ENCODE results near the gene ANKRD10. TPM values are rescaled to one million over a fixed set of nuclear protein-coding genes. Genes with fewer than 3 reads are reported as not detected.
A peak's percentile ranks its signal among the peaks of the same experiment; 100 is the strongest.
"Not testable (repeated sequence)": the region's sequence is repeated elsewhere in the genome, so short reads cannot be mapped to it uniquely, and the experiment has no call there.

Gene ANKRD10
- total RNA-seq, 1 experiment from 2014 or later: 132 TPM

GRCh38 chr13:110957931-110958330, 43.1 kb upstream of the ANKRD10 start:
- Mint-ChIP-seq H3K27me3 (ENCODE audit: insufficient read depth, unreplicated experiment) (no peaks in the 10 kb centered on the region), H3K36me3 (ENCODE audit: insufficient read depth, unreplicated experiment) (peaks cover 6% of the 10 kb centered on the region), H3K4me1 (ENCODE audit: low read depth, unreplicated experiment) (peaks cover 5% of the 10 kb centered on the region), H3K27ac (ENCODE audit: unreplicated experiment) (no peak overlapping the region), H3K9me3 (ENCODE audit: unreplicated experiment) (peaks cover 11% of the 10 kb centered on the region), H3K4me3 (ENCODE audit: unreplicated experiment) (no peak overlapping the region)
- ChIA-PET POLR2A (no interaction called here), CTCF (no interaction called here)
- intact Hi-C loops (cut with micrococcal nuclease; ENCODE audit: unreplicated experiment): no loop called here
- no TSS peak for BruUV-seq (replicated peaks)
- no peak for TF ChIP-seq CTCF (IDR thresholded peaks at IDR 0.05; ENCODE audit: insufficient read depth in 1 of 2, low read depth in 1 of 2, low read length in 1 of 2, severe bottlenecking in 1 of 2, unreplicated experiment in 1 of 2)
- DNase-seq: no peak
- H3K36me3 ChIP-seq (ENCODE audit: control insufficient read depth, insufficient read depth, low read length): no peaks in the 10 kb centered on the region
- H3K27me3 ChIP-seq (replicated peaks; ENCODE audit: control insufficient read depth, insufficient read depth, low read length): no peaks in the 10 kb centered on the region
- no peaks in the 10 kb centered on the region for H3K4me1 ChIP-seq
- H3K9me3 ChIP-seq: peaks cover 18% of the 10 kb centered on the region
- H3K4me3 ChIP-seq (ENCODE audit: low read depth, low read length): no peak overlapping the region

GRCh38 chr13:110957181-110957884, 42.5 kb upstream of the ANKRD10 start:
- H3K27ac Mint-ChIP-seq (ENCODE audit: unreplicated experiment): no peak overlapping the region
- POLR2A ChIA-PET: no interaction called here
- BruUV-seq (replicated peaks): no TSS peak

GRCh38 chr13:110956216-110956615, 41.3 kb upstream of the ANKRD10 start:
- H3K27me3 Mint-ChIP-seq (ENCODE audit: insufficient read depth, unreplicated experiment); H3K4me3 ChIP-seq (ENCODE audit: low read depth, low read length); H3K4me1 Mint-ChIP-seq (ENCODE audit: low read depth, unreplicated experiment); H3K36me3 ChIP-seq (ENCODE audit: control insufficient read depth, insufficient read depth, low read length); H3K4me3 Mint-ChIP-seq (ENCODE audit: unreplicated experiment); POLR2A ChIA-PET; DNase-seq; H3K36me3 Mint-ChIP-seq (ENCODE audit: insufficient read depth, unreplicated experiment); BruUV-seq (replicated peaks); H3K4me1 ChIP-seq; H3K27ac Mint-ChIP-seq (ENCODE audit: unreplicated experiment); CTCF ChIA-PET; H3K27me3 ChIP-seq (replicated peaks; ENCODE audit: control insufficient read depth, insufficient read depth, low read length); intact Hi-C loops (cut with micrococcal nuclease; ENCODE audit: unreplicated experiment): not testable (repeated sequence)
- H3K9me3 Mint-ChIP-seq (ENCODE audit: unreplicated experiment): peaks cover 11% of the 10 kb centered on the region
- peaks cover 18% of the 10 kb centered on the region for H3K9me3 ChIP-seq

More at GRCh38 chr13:110957181-110957884, 42.5 kb upstream of the ANKRD10 start:
- Histone ChIP-seq H3K4me3 (ENCODE audit: low read depth, low read length) (no peak overlapping the region), H3K36me3 (ENCODE audit: control insufficient read depth, insufficient read depth, low read length) (no peaks in the 10 kb centered on the region), H3K9me3 (peaks cover 18% of the 10 kb centered on the region), H3K27me3 (replicated peaks; ENCODE audit: control insufficient read depth, insufficient read depth, low read length) (no peaks in the 10 kb centered on the region), H3K4me1 (no peaks in the 10 kb centered on the region)
- peaks cover 11% of the 10 kb centered on the region for H3K9me3 Mint-ChIP-seq (ENCODE audit: unreplicated experiment)
- no peak for DNase-seq
- H3K27me3 Mint-ChIP-seq (ENCODE audit: insufficient read depth, unreplicated experiment): no peaks in the 10 kb centered on the region
- TF ChIP-seq CTCF (IDR thresholded peaks at IDR 0.05; ENCODE audit: insufficient read depth in 1 of 2, low read depth in 1 of 2, low read length in 1 of 2, severe bottlenecking in 1 of 2, unreplicated experiment in 1 of 2): no peak
- CTCF ChIA-PET: no interaction called here
- peaks cover 6% of the 10 kb centered on the region for H3K36me3 Mint-ChIP-seq (ENCODE audit: insufficient read depth, unreplicated experiment)
- no peak overlapping the region for H3K4me3 Mint-ChIP-seq (ENCODE audit: unreplicated experiment)
- peaks cover 5% of the 10 kb centered on the region for H3K4me1 Mint-ChIP-seq (ENCODE audit: low read depth, unreplicated experiment)
- intact Hi-C loops (cut with micrococcal nuclease; ENCODE audit: unreplicated experiment): no loop called here

- POLR2A ChIA-PET; H3K4me3 ChIP-seq (ENCODE audit: low read depth, low read length); H3K4me1 ChIP-seq; CTCF ChIA-PET; DNase-seq; intact Hi-C loops (cut with micrococcal nuclease; ENCODE audit: unreplicated experiment); H3K4me1 Mint-ChIP-seq (ENCODE audit: low read depth, unreplicated experiment); H3K36me3 Mint-ChIP-seq (ENCODE audit: insufficient read depth, unreplicated experiment); H3K4me3 Mint-ChIP-seq (ENCODE audit: unreplicated experiment); H3K27me3 ChIP-seq (replicated peaks; ENCODE audit: control insufficient read depth, insufficient read depth, low read length); H3K27me3 Mint-ChIP-seq (ENCODE audit: insufficient read depth, unreplicated experiment); BruUV-seq (replicated peaks); H3K36me3 ChIP-seq (ENCODE audit: control insufficient read depth, insufficient read depth, low read length): not testable (repeated sequence)
- H3K9me3 Mint-ChIP-seq (ENCODE audit: unreplicated experiment): peaks cover 11% of the 10 kb centered on the region
- H3K9me3 ChIP-seq: peaks cover 18% of the 10 kb centered on the region
- H3K27ac Mint-ChIP-seq (ENCODE audit: unreplicated experiment): peak overlapping the region; percentile 59
These were observed 40.7 kb upstream of the ANKRD10 start for GRCh38 chr13:110955608-110956007.

- H3K36me3 Mint-ChIP-seq (ENCODE audit: insufficient read depth, unreplicated experiment); H3K4me1 Mint-ChIP-seq (ENCODE audit: low read depth, unreplicated experiment); BruUV-seq (replicated peaks); H3K27me3 Mint-ChIP-seq (ENCODE audit: insufficient read depth, unreplicated experiment); H3K4me1 ChIP-seq; intact Hi-C loops (cut with micrococcal nuclease; ENCODE audit: unreplicated experiment); H3K36me3 ChIP-seq (ENCODE audit: control insufficient read depth, insufficient read depth, low read length); H3K4me3 ChIP-seq (ENCODE audit: low read depth, low read length); POLR2A ChIA-PET; H3K27me3 ChIP-seq (replicated peaks; ENCODE audit: control insufficient read depth, insufficient read depth, low read length); CTCF ChIA-PET; H3K4me3 Mint-ChIP-seq (ENCODE audit: unreplicated experiment): not testable (repeated sequence)
- peaks cover 18% of the 10 kb centered on the region for H3K9me3 ChIP-seq
- H3K27ac Mint-ChIP-seq (ENCODE audit: unreplicated experiment): peak overlapping the region; percentile 59
- DNase-seq: peak; percentile 22 to 62
- H3K9me3 Mint-ChIP-seq (ENCODE audit: unreplicated experiment): peaks cover 11% of the 10 kb centered on the region
These were observed 40.2 kb upstream of the ANKRD10 start for GRCh38 chr13:110955072-110955503.

- POLR2A ChIA-PET; H3K27ac Mint-ChIP-seq (ENCODE audit: unreplicated experiment); DNase-seq; H3K27me3 Mint-ChIP-seq (ENCODE audit: insufficient read depth, unreplicated experiment); H3K4me1 Mint-ChIP-seq (ENCODE audit: low read depth, unreplicated experiment); CTCF ChIA-PET; H3K4me1 ChIP-seq; H3K36me3 Mint-ChIP-seq (ENCODE audit: insufficient read depth, unreplicated experiment); BruUV-seq (replicated peaks); H3K4me3 Mint-ChIP-seq (ENCODE audit: unreplicated experiment); H3K4me3 ChIP-seq (ENCODE audit: low read depth, low read length); H3K36me3 ChIP-seq (ENCODE audit: control insufficient read depth, insufficient read depth, low read length); H3K27me3 ChIP-seq (replicated peaks; ENCODE audit: control insufficient read depth, insufficient read depth, low read length); intact Hi-C loops (cut with micrococcal nuclease; ENCODE audit: unreplicated experiment): not testable (repeated sequence)
- peaks cover 11% of the 10 kb centered on the region for H3K9me3 Mint-ChIP-seq (ENCODE audit: unreplicated experiment)
- peaks cover 18% of the 10 kb centered on the region for H3K9me3 ChIP-seq
These were observed 39.7 kb upstream of the ANKRD10 start for GRCh38 chr13:110954533-110954920.
